GM21529 (cell line): Measurements from ENCODE around the gene ETS1.
A peak's percentile ranks its signal among the peaks of the same experiment; 100 is the strongest.

Source experiments
- ATAC-seq: cut with Tn5 transposase; IDR thresholded peaks from one replicate; pipeline ENCODE4 v1.9.1; 2021; ENCODE audit not compliant: unreplicated experiment

The ETS1 gene

GRCh38 chr11:128587415-128587814 is at the start of gene ETS1:
TSS of gene ETS1 (minus strand) at chr11:128587558. CDS start at chr11:128573130, 14,428 bp downstream.
- ATAC-seq: no peak

GRCh38 chr11:128634395-128634794 is 47.0 kb upstream of the ETS1 start:
- no peak for ATAC-seq

- no peak for ATAC-seq
Observed at GRCh38 chr11:128633384-128633965, 46.1 kb upstream of the ETS1 start.

DNA sequence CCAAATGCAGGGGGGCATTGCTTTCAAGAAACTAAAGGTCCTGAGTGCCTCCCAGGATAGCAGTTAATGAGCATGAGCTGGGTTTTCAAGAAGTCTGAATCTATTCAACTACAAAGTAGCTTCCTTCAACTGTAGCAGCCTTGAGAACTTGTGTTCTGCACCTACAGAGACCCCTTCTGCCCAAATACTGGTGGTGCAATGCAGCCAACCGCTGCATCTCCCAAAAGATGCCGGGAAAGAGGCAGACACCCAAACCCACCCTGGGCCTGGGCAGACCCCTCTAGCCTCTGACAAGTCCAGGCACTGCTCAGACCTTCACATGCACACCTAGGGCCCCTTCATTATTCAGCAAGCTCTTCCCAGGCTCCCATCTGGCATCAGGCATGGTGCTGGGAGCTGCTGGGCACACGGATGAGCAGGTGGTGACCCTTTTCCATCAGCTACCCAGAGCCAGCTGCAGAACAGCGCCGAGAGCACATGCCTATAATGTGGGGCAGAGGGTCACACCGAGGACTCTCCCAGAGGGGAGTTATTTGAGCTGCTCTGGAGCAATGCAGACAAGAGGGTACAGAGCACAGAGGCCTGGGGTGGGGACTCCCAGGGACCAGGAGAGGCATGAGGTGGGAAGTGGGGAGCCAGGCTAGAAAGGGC is 44.9 kb upstream of the ETS1 start:
- peak; percentile 52 for ATAC-seq

- ATAC-seq: peak; percentile 71
Observed at GRCh38 chr11:128630367-128631230, 43.2 kb upstream of the ETS1 start.

- ATAC-seq: no peak
Observed at GRCh38 chr11:128629516-128630106, 42.3 kb upstream of the ETS1 start.

DNA sequence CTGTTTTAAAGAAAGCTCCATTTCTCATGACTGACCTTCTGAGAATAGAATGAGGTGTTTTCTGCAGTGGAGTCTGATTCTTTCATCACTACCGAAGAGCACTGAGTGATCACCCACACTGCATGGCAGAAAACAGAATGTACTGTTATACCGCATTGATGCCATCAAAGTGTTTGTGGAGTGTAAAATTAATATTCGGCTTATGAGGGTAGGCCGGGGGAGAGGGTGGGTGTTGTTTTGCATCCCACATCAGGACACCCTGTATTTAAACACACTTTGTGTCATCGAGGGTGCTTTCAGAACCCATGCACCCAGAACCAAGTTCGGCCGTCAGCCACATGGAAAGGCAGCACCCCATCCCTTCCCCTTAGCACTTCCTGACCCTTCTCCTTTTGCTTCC is 41.3 kb upstream of the ETS1 start:
- no peak for ATAC-seq

GRCh38 chr11:128628325-128628673 is 40.9 kb upstream of the ETS1 start:
- ATAC-seq: no peak

GRCh38 chr11:128627666-128628324 is 40.4 kb upstream of the ETS1 start:
- ATAC-seq: no peak

GRCh38 chr11:128626913-128627665 is 39.7 kb upstream of the ETS1 start:
- ATAC-seq: no peak

DNA sequence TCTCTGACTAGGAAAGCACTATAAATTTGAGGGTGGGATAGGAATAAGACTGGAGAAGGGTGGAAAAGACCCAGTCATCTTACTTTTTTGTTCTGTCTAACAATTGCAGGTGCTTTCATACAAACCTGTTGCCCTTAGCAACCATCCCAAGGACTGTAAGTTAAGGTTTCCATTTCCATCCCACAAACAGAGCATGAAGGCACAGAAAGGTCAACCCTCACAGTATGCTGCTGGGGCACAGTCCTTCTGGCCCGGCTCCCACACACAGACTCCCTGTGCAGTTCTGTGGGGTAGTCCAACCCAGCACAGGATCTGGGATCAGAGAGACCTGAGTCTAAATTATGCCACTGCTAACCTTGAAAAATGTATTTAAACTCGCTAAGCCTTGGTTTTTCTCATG is 38.4 kb upstream of the ETS1 start:
- ATAC-seq: no peak

DNA sequence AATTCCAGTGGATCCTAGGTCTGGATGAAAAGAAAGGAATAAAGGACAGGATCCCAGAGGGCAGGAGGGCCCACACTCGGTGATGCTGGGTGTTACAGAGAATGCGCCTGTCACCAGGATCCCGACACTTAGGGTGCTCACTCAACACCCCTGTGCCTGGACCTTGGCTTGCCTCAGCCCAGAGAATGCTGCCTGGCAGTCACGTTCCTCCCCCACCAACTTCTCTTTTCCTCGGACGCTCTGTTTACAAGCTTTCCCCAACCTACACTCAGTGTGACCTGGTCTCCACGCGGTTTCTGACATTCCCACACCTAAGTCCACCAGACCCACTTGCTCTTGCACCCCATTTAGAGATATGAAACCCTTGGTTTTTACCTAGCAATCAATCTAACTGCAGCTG is 38.0 kb upstream of the ETS1 start:
- ATAC-seq: no peak

DNA sequence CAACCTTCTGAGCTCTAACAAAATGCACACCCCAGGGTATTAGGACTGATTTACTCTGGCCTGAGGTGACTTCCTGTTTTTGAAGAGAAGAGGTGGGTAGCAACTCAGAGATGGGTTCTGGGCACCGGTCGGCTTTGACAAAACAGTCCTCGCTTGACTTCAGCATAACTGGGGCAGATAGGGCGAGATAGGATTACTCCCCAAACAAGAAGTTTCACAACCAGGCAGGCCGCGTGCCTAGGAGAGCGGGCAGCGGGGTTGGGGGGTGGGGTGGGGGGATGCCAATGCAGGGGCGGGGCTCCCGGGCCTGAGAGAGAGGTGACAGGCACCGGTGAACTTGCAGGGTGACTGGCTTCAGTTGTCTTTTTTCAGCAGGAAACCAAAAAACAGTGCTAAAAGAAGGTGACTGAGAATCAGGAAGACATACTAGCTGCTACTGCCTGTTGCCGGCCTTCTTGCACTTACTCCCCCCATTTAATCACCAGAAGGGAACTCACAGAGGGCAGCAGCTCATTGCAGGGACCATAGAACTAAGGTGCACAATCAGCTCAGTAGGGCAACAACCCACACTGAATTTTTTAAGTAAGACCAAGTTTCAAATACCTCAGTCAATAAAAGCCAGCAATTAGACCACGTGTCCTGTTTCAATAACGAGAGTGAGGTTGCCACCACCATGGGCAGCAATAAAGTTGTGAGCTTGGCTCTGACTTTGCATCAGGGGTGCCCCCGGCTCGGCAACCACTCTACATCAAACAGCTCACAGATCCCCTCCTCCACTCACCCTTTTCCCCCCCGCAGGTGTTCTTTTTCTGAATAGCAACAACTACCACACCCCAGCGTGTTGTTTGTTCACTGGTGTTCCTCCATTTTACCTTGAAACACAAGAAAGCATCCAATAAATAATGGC is 37.2 kb upstream of the ETS1 start:
- peak; percentile 48 for ATAC-seq

- ATAC-seq: no peak
Observed at GRCh38 chr11:128623091-128623490, 35.7 kb upstream of the ETS1 start.

- no peak for ATAC-seq
Observed at GRCh38 chr11:128621601-128622501, 34.5 kb upstream of the ETS1 start.

DNA sequence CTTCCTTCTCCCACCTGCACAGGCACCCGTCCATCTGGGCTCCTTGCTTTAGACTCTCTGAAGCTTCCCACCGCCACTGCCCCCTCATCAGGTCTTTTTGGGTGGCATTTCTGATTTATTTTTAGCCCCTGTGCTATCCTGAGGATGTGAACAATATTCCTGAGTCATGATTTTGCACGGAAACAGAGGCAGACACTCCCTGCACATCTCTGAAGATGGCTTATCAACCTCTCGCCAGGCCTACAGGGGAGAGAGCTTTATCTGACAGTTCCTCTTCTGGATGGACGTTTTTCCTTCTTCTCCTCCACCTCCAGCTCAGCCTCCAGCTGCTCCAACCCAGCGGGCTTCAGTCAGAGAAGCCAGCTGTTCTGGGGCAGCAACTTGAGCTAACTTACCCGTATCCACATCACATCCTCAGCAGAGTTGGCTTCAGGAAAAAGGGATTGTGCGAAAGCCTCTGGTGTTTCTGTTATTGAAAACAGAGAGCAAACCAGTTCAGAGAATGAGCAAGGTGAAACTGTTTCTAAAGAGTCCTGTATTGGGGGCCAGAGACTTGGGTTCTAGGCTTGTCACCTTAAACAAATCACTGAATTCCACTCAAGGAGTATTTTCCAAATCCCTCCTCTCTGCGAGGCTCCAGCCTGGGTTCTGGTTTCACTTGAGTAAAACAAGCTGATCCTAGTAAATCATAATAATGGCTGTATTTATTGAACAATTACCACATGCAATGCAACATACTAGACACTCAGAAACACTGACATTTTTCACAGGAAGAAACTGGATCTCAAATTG is 33.1 kb upstream of the ETS1 start:
- ATAC-seq: no peak

DNA sequence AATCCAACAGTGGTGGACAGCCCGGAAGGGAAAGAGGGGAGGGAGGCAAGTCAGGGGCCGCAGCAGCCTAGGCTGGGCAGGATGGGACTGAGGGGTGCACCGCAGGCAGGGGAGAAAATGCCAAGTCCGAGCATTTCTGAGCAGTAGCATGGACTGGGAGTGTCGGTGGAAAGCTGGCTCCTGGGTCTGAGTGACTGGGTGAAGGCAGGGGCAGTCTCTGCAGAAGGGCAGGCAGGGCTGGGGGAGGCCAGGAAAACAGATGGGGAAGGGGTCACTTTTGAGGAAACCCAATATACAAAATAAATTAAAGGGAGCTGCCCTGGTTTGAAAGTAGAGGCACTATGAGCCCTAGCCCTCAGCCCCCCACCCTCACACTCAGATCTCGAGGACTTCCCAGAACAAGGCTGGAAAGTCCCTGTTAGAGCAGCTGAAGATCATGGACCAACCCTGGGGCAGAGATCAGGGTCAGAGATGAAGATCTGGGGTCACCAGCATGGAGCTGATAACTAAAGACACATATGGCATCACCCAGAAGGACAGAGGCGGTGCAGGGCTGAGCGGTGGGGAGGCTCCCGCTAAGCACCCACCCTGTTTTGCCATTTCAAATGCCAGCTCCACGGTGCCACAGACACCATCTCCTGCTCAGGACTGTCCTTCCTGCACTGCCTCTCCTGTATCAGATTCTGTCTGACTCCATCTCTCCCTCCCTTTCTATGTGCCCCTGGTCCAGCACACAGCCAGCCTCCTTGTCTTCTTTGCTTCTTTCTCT is 32.4 kb upstream of the ETS1 start:
- ATAC-seq: no peak
